Measurements from ENCODE around the gene FCF1.

Gene FCF1

GRCh38 chr14:74712499-74713394 is at the start of gene FCF1, which contains the start of gene AREL1:
FCF1 (plus strand) TSS chr14:74713144; CDS start chr14:74713198, 54 bp downstream.
AREL1 (minus strand) TSS chr14:74713080; CDS start chr14:74685615, 27,465 bp downstream.
- peak within 1 kb of the TSS; percentile 100 for H3K4me3 ChIP-seq (ENCODE audit: low read depth, low read length)
- no peak for TF ChIP-seq CTCF (IDR thresholded peaks at IDR 0.05; ENCODE audit: low read depth, low read length)

GRCh38 chr14:74663884-74664283 is 49.1 kb upstream of the FCF1 start:
- TF ChIP-seq CTCF (IDR thresholded peaks at IDR 0.05; ENCODE audit: low read depth, low read length): no peak
- H3K4me3 ChIP-seq (ENCODE audit: low read depth, low read length): no peak overlapping the region

- no peak for TF ChIP-seq CTCF (IDR thresholded peaks at IDR 0.05; ENCODE audit: low read depth, low read length)
- H3K4me3 ChIP-seq (ENCODE audit: low read depth, low read length): no peak overlapping the region
Observed at GRCh38 chr14:74664717-74665116, 48.2 kb upstream of the FCF1 start.

- no peak for TF ChIP-seq CTCF (IDR thresholded peaks at IDR 0.05; ENCODE audit: low read depth, low read length)
- no peak overlapping the region for H3K4me3 ChIP-seq (ENCODE audit: low read depth, low read length)
Observed at GRCh38 chr14:74667758-74668157, 45.2 kb upstream of the FCF1 start.

- no peak for TF ChIP-seq CTCF (IDR thresholded peaks at IDR 0.05; ENCODE audit: low read depth, low read length)
- H3K4me3 ChIP-seq (ENCODE audit: low read depth, low read length): no peak overlapping the region
Observed at GRCh38 chr14:74669256-74669655, 43.7 kb upstream of the FCF1 start.

- no peak overlapping the region for H3K4me3 ChIP-seq (ENCODE audit: low read depth, low read length)
- no peak for TF ChIP-seq CTCF (IDR thresholded peaks at IDR 0.05; ENCODE audit: low read depth, low read length)
Observed at GRCh38 chr14:74669846-74670245, 43.1 kb upstream of the FCF1 start.

- no peak for TF ChIP-seq CTCF (IDR thresholded peaks at IDR 0.05; ENCODE audit: low read depth, low read length)
- H3K4me3 ChIP-seq (ENCODE audit: low read depth, low read length): no peak overlapping the region
Observed at GRCh38 chr14:74670726-74671411, 42.1 kb upstream of the FCF1 start.
